ENCODE results near the gene ERC2. TPM values are rescaled to one million over a fixed set of nuclear protein-coding genes. Genes with fewer than 3 reads are reported as not detected.

The ERC2 gene
- polyA plus RNA-seq, 1 experiment, result 0.07 TPM

DNA sequence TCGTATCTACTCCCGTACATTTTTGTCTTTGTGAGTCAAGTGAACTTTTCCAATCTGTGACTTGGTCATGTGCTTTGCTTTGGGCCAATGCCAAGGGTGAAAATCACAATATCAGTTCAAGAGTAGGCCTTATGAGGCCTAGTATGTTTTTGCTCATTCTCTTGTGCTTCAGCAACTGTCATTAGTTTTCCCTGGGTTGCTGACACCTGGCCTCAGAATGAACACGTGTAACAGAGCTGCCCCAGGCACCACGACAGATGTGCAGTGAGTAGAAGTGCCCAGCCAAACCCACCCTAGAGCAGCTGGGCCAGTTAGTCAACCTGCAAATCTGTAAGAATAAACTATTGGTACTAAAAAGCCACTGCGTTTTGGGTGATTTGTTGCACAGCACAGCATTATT, 520.9 kb downstream of the ERC2 start:
- no peak for DNase-seq (ENCODE audit: low read depth, low spot score)
- Histone ChIP-seq H3K27ac (ENCODE audit: low read depth, low read length) (no peak overlapping the region), H3K4me3 (ENCODE audit: low read depth, low read length) (no peak overlapping the region), H3K27me3 (ENCODE audit: control insufficient read depth, insufficient read depth, low read length) (no peaks in the 10 kb centered on the region), H3K9me3 (ENCODE audit: control insufficient read depth, insufficient read depth, low read length) (no peaks in the 10 kb centered on the region)
- TF ChIP-seq, protein P1, sequence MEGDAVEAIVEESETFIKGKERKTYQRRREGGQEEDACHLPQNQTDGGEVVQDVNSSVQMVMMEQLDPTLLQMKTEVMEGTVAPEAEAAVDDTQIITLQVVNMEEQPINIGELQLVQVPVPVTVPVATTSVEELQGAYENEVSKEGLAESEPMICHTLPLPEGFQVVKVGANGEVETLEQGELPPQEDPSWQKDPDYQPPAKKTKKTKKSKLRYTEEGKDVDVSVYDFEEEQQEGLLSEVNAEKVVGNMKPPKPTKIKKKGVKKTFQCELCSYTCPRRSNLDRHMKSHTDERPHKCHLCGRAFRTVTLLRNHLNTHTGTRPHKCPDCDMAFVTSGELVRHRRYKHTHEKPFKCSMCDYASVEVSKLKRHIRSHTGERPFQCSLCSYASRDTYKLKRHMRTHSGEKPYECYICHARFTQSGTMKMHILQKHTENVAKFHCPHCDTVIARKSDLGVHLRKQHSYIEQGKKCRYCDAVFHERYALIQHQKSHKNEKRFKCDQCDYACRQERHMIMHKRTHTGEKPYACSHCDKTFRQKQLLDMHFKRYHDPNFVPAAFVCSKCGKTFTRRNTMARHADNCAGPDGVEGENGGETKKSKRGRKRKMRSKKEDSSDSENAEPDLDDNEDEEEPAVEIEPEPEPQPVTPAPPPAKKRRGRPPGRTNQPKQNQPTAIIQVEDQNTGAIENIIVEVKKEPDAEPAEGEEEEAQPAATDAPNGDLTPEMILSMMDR (IDR thresholded peaks at IDR 0.05; ENCODE audit: low read depth, low read length), result no peak
- POLR2A ChIA-PET, result no interaction called here
- CTCF ChIA-PET, result no interaction called here

- Histone ChIP-seq H3K27ac (ENCODE audit: low read depth, low read length) (no peak overlapping the region), H3K4me3 (ENCODE audit: low read depth, low read length) (no peak overlapping the region), H3K27me3 (ENCODE audit: control insufficient read depth, insufficient read depth, low read length) (no peaks in the 10 kb centered on the region), H3K9me3 (ENCODE audit: control insufficient read depth, insufficient read depth, low read length) (no peaks in the 10 kb centered on the region)
- CTCF ChIA-PET, result no interaction called here
- no peak for DNase-seq (ENCODE audit: low read depth, low spot score)
- TF ChIP-seq, protein P1 (IDR thresholded peaks at IDR 0.05; ENCODE audit: low read depth, low read length), result no peak
- POLR2A ChIA-PET, result no interaction called here
These were observed 521.6 kb downstream of the ERC2 start for GRCh38 chr3:55946574-55947160.

DNA sequence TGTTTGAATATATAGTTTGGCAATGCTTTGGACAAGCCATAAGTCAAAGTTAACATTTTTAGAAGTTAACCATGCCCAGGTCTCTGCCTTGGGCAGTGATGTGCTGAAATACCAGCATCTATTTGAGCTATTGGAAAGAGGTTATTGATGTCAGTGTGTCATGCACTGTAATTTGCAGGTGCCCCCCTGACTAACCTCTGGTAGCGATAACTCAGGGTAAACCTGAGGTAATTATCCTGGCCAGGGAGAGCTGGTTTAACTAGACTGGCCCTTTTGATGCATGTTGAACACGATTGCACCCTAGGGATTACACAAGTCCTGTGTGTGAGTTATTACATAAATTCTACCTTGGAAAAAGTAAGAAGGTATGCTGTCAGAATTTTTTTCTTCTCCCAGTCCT, 525.4 kb downstream of the ERC2 start:
- Histone ChIP-seq H3K9me3 (ENCODE audit: control insufficient read depth, insufficient read depth, low read length) (no peaks in the 10 kb centered on the region), H3K27me3 (ENCODE audit: control insufficient read depth, insufficient read depth, low read length) (no peaks in the 10 kb centered on the region), H3K27ac (ENCODE audit: low read depth, low read length) (no peak overlapping the region), H3K4me3 (ENCODE audit: low read depth, low read length) (no peak overlapping the region)
- no peak for DNase-seq (ENCODE audit: low read depth, low spot score)
- ChIA-PET POLR2A (no interaction called here), CTCF (no interaction called here)
- TF ChIP-seq, protein P1 (IDR thresholded peaks at IDR 0.05; ENCODE audit: low read depth, low read length), result no peak

GRCh38 chr3:55939287-55939686, 529.0 kb downstream of the ERC2 start:
- H3K27me3 ChIP-seq (ENCODE audit: control insufficient read depth, insufficient read depth, low read length), result peaks cover 2% of the 10 kb centered on the region
- DNase-seq (ENCODE audit: low read depth, low spot score), result no peak
- H3K27ac ChIP-seq (ENCODE audit: low read depth, low read length), result no peak overlapping the region
- POLR2A ChIA-PET, result no interaction called here
- H3K9me3 ChIP-seq (ENCODE audit: control insufficient read depth, insufficient read depth, low read length), result no peaks in the 10 kb centered on the region
- CTCF ChIA-PET, result no interaction called here
- TF ChIP-seq, protein P1 (IDR thresholded peaks at IDR 0.05; ENCODE audit: low read depth, low read length), result no peak
- no peak overlapping the region for H3K4me3 ChIP-seq (ENCODE audit: low read depth, low read length)

DNA sequence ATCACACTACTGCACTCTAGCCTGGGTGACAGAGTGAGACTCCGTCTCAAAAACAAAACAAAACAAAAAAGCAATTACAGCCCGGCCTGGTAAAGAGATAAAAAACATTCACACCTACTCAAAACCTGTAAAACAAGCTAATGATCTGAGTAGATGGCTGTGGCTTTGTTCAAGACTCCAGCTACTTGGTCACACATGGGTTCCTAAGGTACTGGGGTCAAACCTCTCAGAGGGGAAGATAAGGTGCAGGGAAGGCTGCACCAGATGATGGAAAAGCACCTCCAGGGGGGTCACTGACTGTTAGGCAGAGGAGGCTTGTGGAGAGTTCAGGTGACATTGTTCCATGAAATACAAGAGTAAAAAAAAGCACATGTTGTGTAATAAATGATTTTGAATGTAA, 531.0 kb downstream of the ERC2 start:
- TF ChIP-seq, protein P1 (IDR thresholded peaks at IDR 0.05; ENCODE audit: low read depth, low read length), result no peak
- Histone ChIP-seq H3K9me3 (ENCODE audit: control insufficient read depth, insufficient read depth, low read length) (no peaks in the 10 kb centered on the region), H3K27ac (ENCODE audit: low read depth, low read length) (no peak overlapping the region), H3K4me3 (ENCODE audit: low read depth, low read length) (no peak overlapping the region), H3K27me3 (ENCODE audit: control insufficient read depth, insufficient read depth, low read length) (peaks cover 2% of the 10 kb centered on the region)
- ChIA-PET CTCF (interaction anchor here (1.2 kb wide), 1 partner anchor 190 kb away, joined by 4 read pairs; no protein-coding TSS in a partner anchor), POLR2A (no interaction called here)
- DNase-seq (ENCODE audit: low read depth, low spot score), result no peak
